Gastrocnemius medialis (tissue), 4 donors: ENCODE measurements around the gene DNAJC19.

Experiments
- POLR2A ChIP-seq, 2 donors: fragments of 450-650 bp; IDR thresholded peaks; one replicate each; pipeline ENCODE4 v1.6.1; 2017; ENCODE audit warnings: antibody characterized with exemption in 2 of 2, mild to moderate bottlenecking in 2 of 2, moderate library complexity in 2 of 2
- TF ChIP-seq, protein P1 (sequence below), 5 experiments: fragments of 450-650 bp in 3 of 5; fragments of 200-600 bp in 2 of 5; sonication (generic) in 2 of 5; IDR thresholded peaks in 4 of 5; conservative IDR thresholded peaks in 1 of 5; 1 replicate in 4 of 5; 2 replicates in 1 of 5; pipeline ENCODE4 v1.5.1; 2016 to 2019; ENCODE audit warnings: antibody characterized with exemption in 5 of 5, mild to moderate bottlenecking in 3 of 5, moderate library complexity in 3 of 5

DNA sequence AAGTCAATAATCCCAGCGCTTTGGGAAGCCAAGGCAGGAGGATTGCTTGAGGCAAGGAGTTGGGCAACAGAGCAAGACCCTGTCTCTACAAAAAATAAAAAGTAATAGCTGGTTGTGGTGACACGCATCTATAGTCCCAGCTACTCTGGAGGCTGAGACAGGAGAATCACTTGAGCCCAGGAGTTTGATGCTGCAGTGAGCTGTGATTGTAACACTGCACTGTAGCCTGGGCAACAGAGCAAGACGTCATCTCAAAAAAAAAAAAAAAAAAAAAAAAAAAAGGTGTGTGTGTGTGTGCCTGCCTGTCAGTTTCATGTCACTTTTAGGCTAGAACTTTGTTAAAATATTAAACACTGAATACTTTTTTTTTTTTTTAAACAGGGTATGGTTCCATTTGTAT lies 28.4 kb downstream of the DNAJC19 start:
- TF ChIP-seq, protein P1, sequence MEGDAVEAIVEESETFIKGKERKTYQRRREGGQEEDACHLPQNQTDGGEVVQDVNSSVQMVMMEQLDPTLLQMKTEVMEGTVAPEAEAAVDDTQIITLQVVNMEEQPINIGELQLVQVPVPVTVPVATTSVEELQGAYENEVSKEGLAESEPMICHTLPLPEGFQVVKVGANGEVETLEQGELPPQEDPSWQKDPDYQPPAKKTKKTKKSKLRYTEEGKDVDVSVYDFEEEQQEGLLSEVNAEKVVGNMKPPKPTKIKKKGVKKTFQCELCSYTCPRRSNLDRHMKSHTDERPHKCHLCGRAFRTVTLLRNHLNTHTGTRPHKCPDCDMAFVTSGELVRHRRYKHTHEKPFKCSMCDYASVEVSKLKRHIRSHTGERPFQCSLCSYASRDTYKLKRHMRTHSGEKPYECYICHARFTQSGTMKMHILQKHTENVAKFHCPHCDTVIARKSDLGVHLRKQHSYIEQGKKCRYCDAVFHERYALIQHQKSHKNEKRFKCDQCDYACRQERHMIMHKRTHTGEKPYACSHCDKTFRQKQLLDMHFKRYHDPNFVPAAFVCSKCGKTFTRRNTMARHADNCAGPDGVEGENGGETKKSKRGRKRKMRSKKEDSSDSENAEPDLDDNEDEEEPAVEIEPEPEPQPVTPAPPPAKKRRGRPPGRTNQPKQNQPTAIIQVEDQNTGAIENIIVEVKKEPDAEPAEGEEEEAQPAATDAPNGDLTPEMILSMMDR (IDR thresholded peaks at IDR 0.05 in 4 of 5, conservative IDR thresholded peaks at IDR 0.05 in 1 of 5) = no peak
- no peak for TF ChIP-seq POLR2A (IDR thresholded peaks at IDR 0.05)
